ENCODE data around the gene INSYN2B. TPM values are rescaled to one million over a fixed set of nuclear protein-coding genes. Genes with fewer than 3 reads are reported as not detected.
"Not testable (repeated sequence)": the region's sequence is repeated elsewhere in the genome, so short reads cannot be mapped to it uniquely, and the experiment has no call there.

Gene INSYN2B
- total RNA-seq, 1 experiment from 2014 or later, result 10.8 TPM

DNA sequence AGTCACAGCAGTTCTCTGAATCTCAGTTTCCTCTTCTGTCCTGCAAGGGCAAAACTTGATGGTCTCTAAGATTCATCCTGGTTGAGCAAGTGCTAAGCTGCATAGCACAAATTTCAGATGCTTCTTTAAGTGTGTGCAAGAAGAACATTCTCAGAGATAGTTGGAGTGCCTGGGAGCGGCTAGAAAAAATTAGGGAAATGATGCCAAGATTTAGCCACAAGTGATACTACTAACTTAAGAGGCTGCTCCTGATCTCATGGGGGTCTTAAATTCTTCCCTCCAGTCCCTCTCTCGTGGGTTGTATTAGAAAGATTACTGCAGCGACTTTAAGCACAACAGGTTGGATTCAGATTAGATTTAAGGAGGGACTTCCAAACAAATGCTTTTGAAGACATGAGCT, 24.2 kb downstream of the INSYN2B start:
- CTCF ChIA-PET, result no interaction called here
- Histone ChIP-seq H3K9me3 (ENCODE audit: low read depth, low read length, poor library complexity, severe bottlenecking) (no peaks in the 10 kb centered on the region), H3K36me3 (ENCODE audit: insufficient read depth, low read length, poor library complexity, severe bottlenecking) (no peaks in the 10 kb centered on the region), H3K4me3 (ENCODE audit: low read depth, low read length, poor library complexity, severe bottlenecking) (no peak overlapping the region), H3K27me3 (replicated peaks; ENCODE audit: insufficient read depth, low read depth, low read length, poor library complexity) (no peaks in the 10 kb centered on the region), H3K27ac (ENCODE audit: low read depth, low read length, poor library complexity, severe bottlenecking) (no peak overlapping the region), H3K4me1 (ENCODE audit: insufficient read depth, low read length, poor library complexity, severe bottlenecking) (no peaks in the 10 kb centered on the region)
- POLR2A ChIA-PET (ENCODE audit: low non-redundant PET), result no interaction called here
- intact Hi-C loops (cut with micrococcal nuclease; ENCODE audit: unreplicated experiment), result no loop called here
- DNase-seq (ENCODE audit: low spot score), result no peak
- no TSS peak for BruUV-seq (replicated peaks)
- TF ChIP-seq EZH2 (IDR thresholded peaks at IDR 0.05; ENCODE audit: borderline replicate concordance, low read depth, low read length, poor library complexity, severe bottlenecking), result no peak
- TF ChIP-seq, protein P1, sequence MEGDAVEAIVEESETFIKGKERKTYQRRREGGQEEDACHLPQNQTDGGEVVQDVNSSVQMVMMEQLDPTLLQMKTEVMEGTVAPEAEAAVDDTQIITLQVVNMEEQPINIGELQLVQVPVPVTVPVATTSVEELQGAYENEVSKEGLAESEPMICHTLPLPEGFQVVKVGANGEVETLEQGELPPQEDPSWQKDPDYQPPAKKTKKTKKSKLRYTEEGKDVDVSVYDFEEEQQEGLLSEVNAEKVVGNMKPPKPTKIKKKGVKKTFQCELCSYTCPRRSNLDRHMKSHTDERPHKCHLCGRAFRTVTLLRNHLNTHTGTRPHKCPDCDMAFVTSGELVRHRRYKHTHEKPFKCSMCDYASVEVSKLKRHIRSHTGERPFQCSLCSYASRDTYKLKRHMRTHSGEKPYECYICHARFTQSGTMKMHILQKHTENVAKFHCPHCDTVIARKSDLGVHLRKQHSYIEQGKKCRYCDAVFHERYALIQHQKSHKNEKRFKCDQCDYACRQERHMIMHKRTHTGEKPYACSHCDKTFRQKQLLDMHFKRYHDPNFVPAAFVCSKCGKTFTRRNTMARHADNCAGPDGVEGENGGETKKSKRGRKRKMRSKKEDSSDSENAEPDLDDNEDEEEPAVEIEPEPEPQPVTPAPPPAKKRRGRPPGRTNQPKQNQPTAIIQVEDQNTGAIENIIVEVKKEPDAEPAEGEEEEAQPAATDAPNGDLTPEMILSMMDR (conservative IDR thresholded peaks at IDR 0.05; ENCODE audit: low read depth, low read length), result no peak

DNA sequence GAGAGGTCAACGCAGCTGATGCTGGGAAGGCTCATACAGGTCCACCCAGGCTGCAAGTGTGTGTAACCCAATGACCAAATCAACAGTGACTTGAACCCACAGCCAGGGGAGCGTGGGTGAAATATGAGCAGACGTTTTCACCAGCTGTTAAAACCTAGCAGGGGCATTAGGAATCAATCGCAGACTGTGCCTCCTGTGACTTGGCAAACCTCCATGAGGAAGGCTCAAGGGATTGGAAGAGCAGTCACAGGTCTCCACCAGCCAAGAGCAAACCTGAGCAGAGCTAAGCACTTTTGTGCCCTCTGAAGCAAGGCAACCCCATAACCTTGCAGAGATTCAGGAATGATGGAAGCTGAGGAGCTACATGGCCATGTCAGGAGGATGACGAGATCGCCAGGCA, 25.5 kb downstream of the INSYN2B start:
- intact Hi-C loops (cut with micrococcal nuclease; ENCODE audit: unreplicated experiment), result no loop called here
- ChIA-PET POLR2A (ENCODE audit: low non-redundant PET) (no interaction called here), CTCF (no interaction called here)
- no TSS peak for BruUV-seq (replicated peaks)
- no peaks in the 10 kb centered on the region for H3K27me3 ChIP-seq (replicated peaks; ENCODE audit: insufficient read depth, low read depth, low read length, poor library complexity)
- no peak for DNase-seq (ENCODE audit: low spot score)
- H3K4me1 ChIP-seq (ENCODE audit: insufficient read depth, low read length, poor library complexity, severe bottlenecking), result no peaks in the 10 kb centered on the region
- TF ChIP-seq, protein P1 (conservative IDR thresholded peaks at IDR 0.05; ENCODE audit: low read depth, low read length), result no peak
- no peak for TF ChIP-seq EZH2 (IDR thresholded peaks at IDR 0.05; ENCODE audit: borderline replicate concordance, low read depth, low read length, poor library complexity, severe bottlenecking)
- no peaks in the 10 kb centered on the region for H3K9me3 ChIP-seq (ENCODE audit: low read depth, low read length, poor library complexity, severe bottlenecking)
- H3K4me3 ChIP-seq (ENCODE audit: low read depth, low read length, poor library complexity, severe bottlenecking), result no peak overlapping the region
- H3K36me3 ChIP-seq (ENCODE audit: insufficient read depth, low read length, poor library complexity, severe bottlenecking), result no peaks in the 10 kb centered on the region
- no peak overlapping the region for H3K27ac ChIP-seq (ENCODE audit: low read depth, low read length, poor library complexity, severe bottlenecking)

DNA sequence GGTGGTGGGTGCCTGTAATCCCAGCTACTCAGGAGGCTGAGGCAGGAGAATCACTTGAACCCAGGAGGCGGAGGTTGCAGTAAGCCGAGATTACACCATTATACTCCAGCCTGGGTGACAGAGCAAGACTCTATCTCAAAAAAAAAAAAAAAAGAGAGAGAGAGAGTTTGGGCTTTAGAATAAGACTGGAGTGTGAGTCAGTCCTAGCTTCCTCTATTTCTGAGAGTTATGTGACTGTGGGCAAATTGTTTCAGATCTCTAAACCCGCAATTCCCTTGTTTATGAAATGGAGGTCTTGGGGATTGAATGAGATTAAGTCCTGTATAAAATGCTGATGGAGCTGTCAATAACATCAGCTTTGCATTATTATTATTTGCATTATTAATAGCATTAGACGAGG, 27.1 kb downstream of the INSYN2B start:
- intact Hi-C loops (cut with micrococcal nuclease; ENCODE audit: unreplicated experiment); DNase-seq (ENCODE audit: low spot score); BruUV-seq (replicated peaks); H3K27ac ChIP-seq (ENCODE audit: low read depth, low read length, poor library complexity, severe bottlenecking); H3K36me3 ChIP-seq (ENCODE audit: insufficient read depth, low read length, poor library complexity, severe bottlenecking); POLR2A ChIA-PET (ENCODE audit: low non-redundant PET); CTCF ChIA-PET; H3K9me3 ChIP-seq (ENCODE audit: low read depth, low read length, poor library complexity, severe bottlenecking); H3K4me1 ChIP-seq (ENCODE audit: insufficient read depth, low read length, poor library complexity, severe bottlenecking); H3K27me3 ChIP-seq (replicated peaks; ENCODE audit: insufficient read depth, low read depth, low read length, poor library complexity); H3K4me3 ChIP-seq (ENCODE audit: low read depth, low read length, poor library complexity, severe bottlenecking): not testable (repeated sequence)

DNA sequence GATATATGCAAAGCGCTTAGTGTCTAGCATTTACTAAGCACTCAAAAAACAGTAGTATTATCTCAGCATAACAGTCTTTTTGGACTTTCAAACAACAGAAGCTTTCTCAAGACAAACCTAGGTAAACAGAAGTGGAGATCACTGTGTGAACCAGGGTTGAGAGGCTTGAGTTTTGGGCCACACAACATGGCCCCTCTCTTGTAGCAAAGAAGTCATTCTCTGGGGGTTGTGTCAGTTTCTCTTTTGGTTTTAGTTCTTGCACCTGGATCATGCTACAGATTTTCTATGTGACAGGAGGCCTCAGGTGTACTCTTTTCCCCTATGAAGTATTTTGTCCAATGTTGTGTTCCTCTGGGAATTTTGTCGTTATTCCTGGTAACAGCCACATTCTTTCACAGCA, 30.0 kb downstream of the INSYN2B start:
- intact Hi-C loops (cut with micrococcal nuclease; ENCODE audit: unreplicated experiment), result no loop called here
- no peak for TF ChIP-seq EZH2 (IDR thresholded peaks at IDR 0.05; ENCODE audit: borderline replicate concordance, low read depth, low read length, poor library complexity, severe bottlenecking)
- TF ChIP-seq, protein P1 (conservative IDR thresholded peaks at IDR 0.05; ENCODE audit: low read depth, low read length), result no peak
- Histone ChIP-seq H3K4me3 (ENCODE audit: low read depth, low read length, poor library complexity, severe bottlenecking) (no peak overlapping the region), H3K27me3 (replicated peaks; ENCODE audit: insufficient read depth, low read depth, low read length, poor library complexity) (no peaks in the 10 kb centered on the region), H3K9me3 (ENCODE audit: low read depth, low read length, poor library complexity, severe bottlenecking) (no peaks in the 10 kb centered on the region), H3K27ac (ENCODE audit: low read depth, low read length, poor library complexity, severe bottlenecking) (no peak overlapping the region), H3K4me1 (ENCODE audit: insufficient read depth, low read length, poor library complexity, severe bottlenecking) (peaks cover 10% of the 10 kb centered on the region), H3K36me3 (ENCODE audit: insufficient read depth, low read length, poor library complexity, severe bottlenecking) (no peaks in the 10 kb centered on the region)
- ChIA-PET CTCF (no interaction called here), POLR2A (ENCODE audit: low non-redundant PET) (no interaction called here)
- DNase-seq (ENCODE audit: low spot score), result no peak
- no TSS peak for BruUV-seq (replicated peaks)

Data from A673 (cell line).